ENCODE results near the gene IGSF22.

GRCh38 chr11:18704045-18704645 lies 21.8 kb downstream of the IGSF22 start:
- TF ChIP-seq POLR2AphosphoS5 (IDR thresholded peaks at IDR 0.05) (no peak), CTCF (IDR thresholded peaks at IDR 0.05) (no peak)

Measured in gastroesophageal sphincter (tissue), 3 donors.